KOPT-K1 (cell line): ENCODE results near the gene VPS33A.

ENCODE experiments used
- H3K27ac ChIP-seq: fragments of 200-600 bp; sonication (generic); 2 replicates; pipeline ENCODE4 v1.5.1; 2016; ENCODE audit warnings: antibody characterized with exemption, mild to moderate bottlenecking, low read depth, low read length; ENCODE audit not compliant: poor library complexity, severe bottlenecking
- H3K36me3 ChIP-seq: fragments of 200-600 bp; sonication (generic); 2 replicates; pipeline ENCODE4 v1.5.1; 2017; ENCODE audit warnings: antibody characterized with exemption, mild to moderate bottlenecking, low read length, moderate library complexity; ENCODE audit not compliant: insufficient read depth
- H3K9me3 ChIP-seq: fragments of 200-600 bp; sonication (generic); 2 replicates; pipeline ENCODE4 v1.5.1; 2017; ENCODE audit warnings: antibody characterized with exemption, low read length, mild to moderate bottlenecking; ENCODE audit not compliant: insufficient read depth, poor library complexity, severe bottlenecking

VPS33A gene

GRCh38 chr12:122266230-122266901 lies at the start of gene VPS33A:
TSS of gene VPS33A (minus strand) at chr12:122266494. CDS start at chr12:122266408, 86 bp downstream.
- Histone ChIP-seq H3K36me3 (peaks cover 27% of the 10 kb centered on the region), H3K27ac (peak within 1 kb of the TSS; percentile 67), H3K9me3 (no peaks in the 10 kb centered on the region)

GRCh38 chr12:122312926-122313325 lies 46.6 kb upstream of the VPS33A start:
- H3K27ac ChIP-seq: no peak overlapping the region
- peaks cover 57% of the 10 kb centered on the region for H3K36me3 ChIP-seq
- no peaks in the 10 kb centered on the region for H3K9me3 ChIP-seq

- Histone ChIP-seq H3K36me3 (peaks cover 50% of the 10 kb centered on the region), H3K27ac (no peak overlapping the region), H3K9me3 (no peaks in the 10 kb centered on the region)
These were observed 45.4 kb upstream of the VPS33A start for GRCh38 chr12:122311696-122312095.

GRCh38 chr12:122310626-122311333 lies 44.5 kb upstream of the VPS33A start:
- no peak overlapping the region for H3K27ac ChIP-seq
- H3K36me3 ChIP-seq: peaks cover 46% of the 10 kb centered on the region

GRCh38 chr12:122309564-122310121 lies 43.3 kb upstream of the VPS33A start:
- no peak overlapping the region for H3K27ac ChIP-seq
- H3K36me3 ChIP-seq: peaks cover 43% of the 10 kb centered on the region
- no peaks in the 10 kb centered on the region for H3K9me3 ChIP-seq

More at GRCh38 chr12:122310626-122311333, 44.5 kb upstream of the VPS33A start:
- H3K9me3 ChIP-seq: no peaks in the 10 kb centered on the region

- Histone ChIP-seq H3K36me3 (peaks cover 38% of the 10 kb centered on the region), H3K27ac (no peak overlapping the region), H3K9me3 (no peaks in the 10 kb centered on the region)
These were observed 42.5 kb upstream of the VPS33A start for GRCh38 chr12:122308811-122309210.

- Histone ChIP-seq H3K27ac (no peak overlapping the region), H3K9me3 (no peaks in the 10 kb centered on the region), H3K36me3 (peaks cover 46% of the 10 kb centered on the region)
These were observed 40.1 kb upstream of the VPS33A start for GRCh38 chr12:122306407-122306806.

GRCh38 chr12:122304924-122305323 lies 38.6 kb upstream of the VPS33A start:
- Histone ChIP-seq H3K9me3 (no peaks in the 10 kb centered on the region), H3K27ac (no peak overlapping the region), H3K36me3 (peaks cover 46% of the 10 kb centered on the region)

- H3K36me3 ChIP-seq: peaks cover 38% of the 10 kb centered on the region
- H3K27ac ChIP-seq: no peak overlapping the region
- no peaks in the 10 kb centered on the region for H3K9me3 ChIP-seq
These were observed 36.8 kb upstream of the VPS33A start for GRCh38 chr12:122303068-122303467.

GRCh38 chr12:122298071-122298748 lies 31.9 kb upstream of the VPS33A start:
- Histone ChIP-seq H3K36me3 (peaks cover 32% of the 10 kb centered on the region), H3K9me3 (no peaks in the 10 kb centered on the region), H3K27ac (no peak overlapping the region)

GRCh38 chr12:122297494-122297893 lies 31.2 kb upstream of the VPS33A start:
- Histone ChIP-seq H3K9me3 (no peaks in the 10 kb centered on the region), H3K36me3 (peaks cover 29% of the 10 kb centered on the region), H3K27ac (no peak overlapping the region)

GRCh38 chr12:122295877-122296276 lies 29.6 kb upstream of the VPS33A start:
- peaks cover 29% of the 10 kb centered on the region for H3K36me3 ChIP-seq
- no peak overlapping the region for H3K27ac ChIP-seq
- no peaks in the 10 kb centered on the region for H3K9me3 ChIP-seq

GRCh38 chr12:122293081-122293480 lies 26.8 kb upstream of the VPS33A start:
- H3K36me3 ChIP-seq: peaks cover 15% of the 10 kb centered on the region
- H3K27ac ChIP-seq: no peak overlapping the region
- no peaks in the 10 kb centered on the region for H3K9me3 ChIP-seq

- Histone ChIP-seq H3K9me3 (no peaks in the 10 kb centered on the region), H3K27ac (no peak overlapping the region), H3K36me3 (no peaks in the 10 kb centered on the region)
These were observed 25.1 kb upstream of the VPS33A start for GRCh38 chr12:122291431-122291830.

GRCh38 chr12:122283680-122284079 lies 17.4 kb upstream of the VPS33A start:
- Histone ChIP-seq H3K9me3 (no peaks in the 10 kb centered on the region), H3K27ac (no peak overlapping the region), H3K36me3 (peaks cover 27% of the 10 kb centered on the region)
